PFSK-1 (cell line): Measurements from ENCODE around the gene KCNH1.

Experiments used
- POLR2AphosphoS5 ChIP-seq: IDR thresholded peaks from 2 replicates; pipeline ENCODE4 v1.6.1; 2012; ENCODE audit warnings: low read depth, mild to moderate bottlenecking, control low read depth, low read length, moderate library complexity
- REST ChIP-seq, 2 experiments: IDR thresholded peaks; 2 replicates each; pipeline versions ENCODE4 v1.6.1 to v1.8.0; 2011 to 2012; ENCODE audit warnings: low read depth in 2 of 2, low read length in 2 of 2, control low read depth in 1 of 2, inconsistent platforms in 1 of 2, mild to moderate bottlenecking in 1 of 2, moderate library complexity in 1 of 2; ENCODE audit not compliant: insufficient read depth in 1 of 2
- SIN3A ChIP-seq: IDR thresholded peaks from 2 replicates; pipeline ENCODE4 v1.6.1; 2012; ENCODE audit warnings: mild to moderate bottlenecking, low read length, moderate library complexity, borderline replicate concordance; ENCODE audit not compliant: insufficient read depth
- TAF1 ChIP-seq: IDR thresholded peaks from 2 replicates; pipeline ENCODE4 v1.6.1; 2012; ENCODE audit warnings: low read length, control low read depth, borderline replicate concordance; ENCODE audit not compliant: insufficient read depth

- TF ChIP-seq SIN3A = no peak
- TF ChIP-seq POLR2AphosphoS5 = no peak
- no peak for TF ChIP-seq TAF1
- TF ChIP-seq REST (IDR thresholded peaks at IDR 0.05; ENCODE audit: insufficient read depth in 1 of 2, low read depth in 2 of 2, low read length in 2 of 2) = no peak
These were observed 457.4 kb downstream of the KCNH1 start for GRCh38 chr1:210676539-210676938.
